Testis (tissue), 5 donors: Measurements from ENCODE around the gene MRPS33. TPM values are rescaled to one million over a fixed set of nuclear protein-coding genes. Genes with fewer than 3 reads are reported as not detected.

ENCODE experiments used
- DNase-seq: peaks from one replicate; pipeline ENCODE4 v3.0.0-alpha.2; 2019
- H3K27ac ChIP-seq, 2 donors: fragments of 200-600 bp; sonication (generic); one replicate each; pipeline ENCODE4 v1.5.1; 2019
- H3K27me3 ChIP-seq: fragments of 200-600 bp; sonication (generic); one replicate; pipeline ENCODE4 v1.5.1; 2019
- H3K36me3 ChIP-seq: fragments of 200-600 bp; sonication (generic); one replicate; pipeline ENCODE4 v1.5.1; 2017; ENCODE audit warnings: low read depth; ENCODE audit errors: missing control alignments
- H3K4me1 ChIP-seq: fragments of 200-600 bp; sonication (generic); one replicate; pipeline ENCODE4 v1.5.1; 2019
- H3K4me3 ChIP-seq, 2 donors: fragments of 200-600 bp; sonication (generic); one replicate each; pipeline ENCODE4 v1.5.1; 2017 to 2019
- H3K9me3 ChIP-seq: fragments of 200-600 bp; sonication (generic); one replicate; pipeline ENCODE4 v1.5.1; 2017
- POLR2A ChIP-seq: fragments of 450-650 bp; IDR thresholded peaks from one replicate; pipeline ENCODE4 v1.6.1; 2017; ENCODE audit warnings: antibody characterized with exemption, mild to moderate bottlenecking, moderate library complexity
- WGBS, 2 donors: methylation state at CpG; one replicate each; pipeline ENCODE4 v1.1.5; 2018; 5-methylcytosine and 5-hydroxymethylcytosine counted together
- intact Hi-C: fragments of 100-400 bp; cut with DNase I; formaldehyde crosslinking; loops from one replicate; pipeline ENCODE4 v1.15.1; 2023; ENCODE audit warnings: low total_unique reads
- long read RNA-seq, 2 donors: transcript quantifications; one replicate each; lab custom pipeline, GENCODE V29; 2026
- polyA plus RNA-seq: library from polyadenylated mRNA; stranded (reverse); fragments of 350-450 nt; fragmentation: Illumina TruSeq; extraction: RNeasy Lipid Tissue Mini Kit (QIAGEN cat#74804); gene quantifications from one replicate; pipeline ENCODE4 v1.2.3, GENCODE V29; 2014; ENCODE audit warnings: low read depth, low replicate concordance; ENCODE audit not compliant: insufficient read depth
- total RNA-seq, 2 donors: library from RNA; depleted of rRNA; stranded (reverse); fragments of >200 nt; gene quantifications; one replicate each; pipeline ENCODE4 v1.2.3, GENCODE V29; 2016
- TF ChIP-seq, protein P1 (sequence below), 3 experiments: fragments of 450-650 bp in 2 of 3; fragments of 200-600 bp in 1 of 3; sonication (generic) in 1 of 3; IDR thresholded peaks; one replicate each; pipeline ENCODE4 v1.5.1; 2016 to 2019; ENCODE audit warnings: antibody characterized with exemption in 3 of 3, mild to moderate bottlenecking in 2 of 3, moderate library complexity in 1 of 3

The MRPS33 gene
- total RNA-seq, result 10 to 100 TPM; 28.8 to 31.9 TPM
- 114 TPM for polyA plus RNA-seq
- long read RNA-seq, donor 1, full-length matches to known transcripts, result 48 of 56 reads
- long read RNA-seq, donor 1, partial matches to known transcripts, result 8 of 56 reads
- long read RNA-seq, donor 1, other reads (novel, unspliced or antisense), result 0 of 56 reads
- long read RNA-seq, donor 2, full-length matches to known transcripts, result 28 of 28 reads
- long read RNA-seq, donor 2, partial matches to known transcripts, result 0 of 28 reads
- long read RNA-seq, donor 2, other reads (novel, unspliced or antisense), result 0 of 28 reads

DNA sequence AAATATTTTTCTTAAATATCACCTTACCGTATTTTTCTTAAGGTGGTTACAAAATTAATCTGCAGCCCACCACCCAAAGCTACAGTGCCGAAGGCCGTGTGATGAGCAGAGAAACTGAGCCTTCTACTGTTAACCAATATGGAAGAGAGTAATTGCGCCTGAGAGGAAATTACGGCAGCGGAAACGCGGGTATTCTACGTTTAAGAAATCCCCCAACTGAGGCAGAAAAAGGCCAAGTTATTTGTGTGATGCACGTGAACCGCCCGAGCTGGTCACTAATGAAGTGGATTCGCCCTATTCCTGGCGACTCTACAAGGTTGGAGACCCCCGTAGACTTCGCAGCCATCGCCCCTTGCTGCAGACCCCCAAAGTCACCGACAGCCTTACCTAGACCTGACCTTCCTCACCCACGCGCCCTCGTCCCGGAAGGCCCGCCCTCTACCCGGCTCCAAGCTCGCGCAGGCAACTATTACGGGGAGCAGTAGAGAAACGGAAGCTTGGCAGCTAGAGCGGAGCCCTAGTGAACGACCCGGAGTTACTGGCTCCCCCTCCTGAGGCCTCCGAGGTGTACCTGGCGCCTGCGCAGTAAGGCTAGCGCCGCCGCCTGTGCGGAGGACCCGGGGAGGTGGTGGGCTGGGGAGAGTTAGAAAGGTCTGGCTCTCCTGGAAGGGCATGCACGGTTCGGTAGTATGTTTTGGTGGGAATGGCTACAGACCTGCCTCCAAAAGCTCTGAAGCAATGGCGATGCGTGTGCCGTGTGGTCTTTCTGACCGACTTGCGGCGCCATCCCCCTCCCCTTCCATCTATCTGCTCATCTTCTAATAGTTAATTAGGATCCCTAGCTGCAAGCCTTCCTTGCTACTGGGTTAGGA lies at the start of gene MRPS33:
Gene MRPS33 (minus strand): TSS at position 429 of the 872 bp plus-strand sequence. CDS start 4,319 bp downstream, outside the sequence.
- Histone ChIP-seq H3K27me3 (no peaks in the 10 kb centered on the region), H3K4me3 (peak within 1 kb of the TSS; percentile 55 to 67), H3K27ac (peak within 1 kb of the TSS; percentile 83 to 86), H3K36me3 (no peaks in the 10 kb centered on the region), H3K9me3 (no peaks in the 10 kb centered on the region), H3K4me1 (peaks cover 6% of the 10 kb centered on the region)
- peak; percentile 99 for DNase-seq
- WGBS, 2 donors, result 0 to 1% methylated on average over 19 to 47 of the region's 47 CpGs
- TF ChIP-seq, protein P1, sequence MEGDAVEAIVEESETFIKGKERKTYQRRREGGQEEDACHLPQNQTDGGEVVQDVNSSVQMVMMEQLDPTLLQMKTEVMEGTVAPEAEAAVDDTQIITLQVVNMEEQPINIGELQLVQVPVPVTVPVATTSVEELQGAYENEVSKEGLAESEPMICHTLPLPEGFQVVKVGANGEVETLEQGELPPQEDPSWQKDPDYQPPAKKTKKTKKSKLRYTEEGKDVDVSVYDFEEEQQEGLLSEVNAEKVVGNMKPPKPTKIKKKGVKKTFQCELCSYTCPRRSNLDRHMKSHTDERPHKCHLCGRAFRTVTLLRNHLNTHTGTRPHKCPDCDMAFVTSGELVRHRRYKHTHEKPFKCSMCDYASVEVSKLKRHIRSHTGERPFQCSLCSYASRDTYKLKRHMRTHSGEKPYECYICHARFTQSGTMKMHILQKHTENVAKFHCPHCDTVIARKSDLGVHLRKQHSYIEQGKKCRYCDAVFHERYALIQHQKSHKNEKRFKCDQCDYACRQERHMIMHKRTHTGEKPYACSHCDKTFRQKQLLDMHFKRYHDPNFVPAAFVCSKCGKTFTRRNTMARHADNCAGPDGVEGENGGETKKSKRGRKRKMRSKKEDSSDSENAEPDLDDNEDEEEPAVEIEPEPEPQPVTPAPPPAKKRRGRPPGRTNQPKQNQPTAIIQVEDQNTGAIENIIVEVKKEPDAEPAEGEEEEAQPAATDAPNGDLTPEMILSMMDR (IDR thresholded peaks at IDR 0.05), result peak; percentile 19 to 42 (median 20)
- TF ChIP-seq POLR2A, result no peak
- intact Hi-C loops, result loop anchor here (10.0 kb wide), 1 partner anchor 200 kb away; no protein-coding TSS in a partner anchor

DNA sequence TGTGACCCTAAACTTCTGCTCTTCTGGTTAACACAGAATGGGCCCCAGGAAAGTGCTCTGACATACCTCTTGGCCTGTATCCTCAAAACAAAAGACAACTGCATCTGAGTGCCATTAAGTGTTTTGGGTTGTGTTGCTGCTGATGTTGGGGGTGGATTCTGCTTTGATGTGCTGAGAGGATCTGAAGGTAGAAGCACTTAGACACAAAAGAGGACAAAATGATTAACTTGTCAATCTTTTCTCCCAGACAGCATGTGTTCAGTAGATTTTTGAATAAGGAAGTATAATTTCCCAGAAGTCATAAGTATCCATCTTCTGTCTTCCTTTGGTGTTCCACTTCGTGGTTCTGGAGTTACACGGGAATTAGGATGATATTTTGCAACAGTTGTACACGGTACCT lies 43.0 kb upstream of the MRPS33 start:
- no peaks in the 10 kb centered on the region for H3K27me3 ChIP-seq
- no peak overlapping the region for H3K27ac ChIP-seq
- H3K9me3 ChIP-seq, result no peaks in the 10 kb centered on the region
- intact Hi-C loops, result no loop called here
- WGBS, 2 donors, result 96 to 97% methylated on average over 3 of the region's 3 CpGs
- TF ChIP-seq POLR2A, result no peak
- no peaks in the 10 kb centered on the region for H3K36me3 ChIP-seq
- no peak for DNase-seq
- H3K4me3 ChIP-seq, result no peak overlapping the region
- no peaks in the 10 kb centered on the region for H3K4me1 ChIP-seq

DNA sequence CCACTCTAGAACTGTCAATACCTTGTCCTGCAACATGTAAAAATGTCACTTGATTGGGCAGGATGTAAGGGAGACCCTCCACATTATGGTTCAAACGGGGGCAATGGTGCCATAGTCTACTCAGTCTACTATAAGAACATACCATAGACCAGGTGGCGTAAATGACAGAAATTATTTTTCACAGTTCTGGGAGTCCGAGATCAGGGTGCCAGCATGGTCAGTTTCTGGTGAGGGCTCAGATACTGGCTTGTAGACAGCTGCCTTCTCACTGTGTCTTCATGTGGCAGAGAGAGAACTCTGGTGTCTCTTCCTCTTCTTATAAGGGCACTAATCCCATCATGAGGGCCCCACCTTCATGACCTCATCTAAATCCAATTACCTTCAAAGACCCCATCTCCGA lies 40.4 kb upstream of the MRPS33 start:
- Histone ChIP-seq H3K9me3 (no peaks in the 10 kb centered on the region), H3K4me3 (no peak overlapping the region), H3K27ac (no peak overlapping the region), H3K4me1 (no peaks in the 10 kb centered on the region), H3K36me3 (no peaks in the 10 kb centered on the region), H3K27me3 (no peaks in the 10 kb centered on the region)
- WGBS, 2 donors, result 85 to 91% methylated on average over 4 of the region's 4 CpGs
- intact Hi-C loops, result no loop called here
- TF ChIP-seq, protein P1 (IDR thresholded peaks at IDR 0.05), result no peak
- no peak for TF ChIP-seq POLR2A
- no peak for DNase-seq

- intact Hi-C loops, result no loop called here
- TF ChIP-seq, protein P1 (IDR thresholded peaks at IDR 0.05), result no peak
- TF ChIP-seq POLR2A, result no peak
- Histone ChIP-seq H3K9me3 (no peaks in the 10 kb centered on the region), H3K36me3 (no peaks in the 10 kb centered on the region), H3K4me1 (no peaks in the 10 kb centered on the region), H3K27me3 (no peaks in the 10 kb centered on the region), H3K4me3 (no peak overlapping the region), H3K27ac (no peak overlapping the region)
- DNase-seq, result no peak
- 62 to 66% methylated on average over 8 to 9 of the region's 9 CpGs for WGBS, 2 donors
These were observed 38.9 kb upstream of the MRPS33 start for GRCh38 chr7:141053626-141054025.
